ENCODE results near the gene NEK1. TPM values are rescaled to one million over a fixed set of nuclear protein-coding genes. Genes with fewer than 3 reads are reported as not detected.

NEK1 gene
- total RNA-seq, 1 experiment from 2014 or later: 10.3 TPM

DNA sequence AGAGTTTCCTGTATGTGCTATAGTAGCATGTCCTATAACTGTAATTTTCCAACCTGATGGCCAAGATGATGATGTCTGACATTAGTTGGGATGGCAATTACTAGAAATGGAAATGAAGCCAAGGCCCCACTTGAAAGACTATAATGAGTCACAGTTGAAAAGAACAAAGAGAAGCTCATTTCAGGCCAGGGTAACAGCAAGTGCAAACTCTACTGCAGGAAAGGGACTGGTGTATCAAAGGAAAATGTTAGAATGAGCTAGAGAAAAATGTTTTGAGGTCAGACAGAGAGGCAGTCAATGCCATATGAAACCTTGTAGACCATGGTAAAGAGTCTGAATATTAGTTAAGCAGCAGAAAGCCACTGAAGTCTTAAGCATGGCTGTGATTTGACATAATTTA lies 195.4 kb downstream of the NEK1 start (continued):
- no peak for TF ChIP-seq ZNF532 (CRISPR knock-in tag; IDR thresholded peaks at IDR 0.05; ENCODE audit: borderline replicate concordance)
- no peak for TF ChIP-seq ZNF423 (CRISPR knock-in tag; IDR thresholded peaks at IDR 0.05)
- no peak for TF ChIP-seq TP53 (CRISPR knock-in tag; IDR thresholded peaks at IDR 0.05)

DNA sequence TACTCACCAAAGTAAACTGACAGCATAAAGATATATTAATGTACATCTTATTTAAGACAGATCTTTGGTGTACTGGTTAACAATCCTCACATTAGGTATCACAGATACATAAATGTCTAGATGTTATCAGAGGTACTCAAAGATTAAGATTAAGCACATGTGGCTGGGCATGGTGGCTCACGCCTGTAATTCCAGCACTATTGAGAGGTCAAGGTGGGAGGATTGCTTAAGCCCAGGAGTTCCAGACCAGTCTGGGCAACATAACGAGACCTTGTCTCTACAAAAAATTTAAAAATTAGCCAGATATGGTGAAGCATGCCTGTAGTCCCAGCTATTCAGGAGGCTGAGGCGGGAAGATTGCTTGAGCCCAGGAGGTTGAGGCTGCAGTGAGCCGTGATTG lies 195.9 kb downstream of the NEK1 start:
- no peak for DNase-seq (ENCODE audit: low spot score)
- Mint-ChIP-seq H3K4me1 (peaks cover 22% of the 10 kb centered on the region), H3K4me3 (no peak overlapping the region), H3K36me3 (no peaks in the 10 kb centered on the region), H3K27me3 (ENCODE audit: low read depth) (no peaks in the 10 kb centered on the region), H3K27ac (no peak overlapping the region), H3K9me3 (no peaks in the 10 kb centered on the region)
- ChIA-PET POLR2A (no interaction called here), CTCF (no interaction called here)
- no peak for ATAC-seq
- no peak for TF ChIP-seq TEAD4 (CRISPR knock-in tag; IDR thresholded peaks at IDR 0.05)

GRCh38 chr4:169414913-169415312 lies 197.5 kb downstream of the NEK1 start:
- no peaks in the 10 kb centered on the region for H3K36me3 Mint-ChIP-seq
- no peak for TF ChIP-seq HMGXB4 (CRISPR knock-in tag; IDR thresholded peaks at IDR 0.05)
- TF ChIP-seq RELA (CRISPR knock-in tag; IDR thresholded peaks at IDR 0.05; ENCODE audit: borderline replicate concordance): no peak
- no peak for TF ChIP-seq ZNF219 (CRISPR knock-in tag; IDR thresholded peaks at IDR 0.05; ENCODE audit: borderline replicate concordance)
- TF ChIP-seq NR2C2 (CRISPR knock-in tag; IDR thresholded peaks at IDR 0.05): no peak
- TF ChIP-seq NFATC4 (CRISPR knock-in tag; IDR thresholded peaks at IDR 0.05): no peak
- TF ChIP-seq SP1 (CRISPR knock-in tag; conservative IDR thresholded peaks at IDR 0.05): no peak
- TF ChIP-seq TCF7 (CRISPR knock-in tag; IDR thresholded peaks at IDR 0.05; ENCODE audit: low read depth): no peak
- no peak for TF ChIP-seq ZNF416 (CRISPR knock-in tag; IDR thresholded peaks at IDR 0.05)
- TF ChIP-seq NR3C1 (CRISPR knock-in tag; conservative IDR thresholded peaks at IDR 0.05; ENCODE audit: low read depth): no peak
- TF ChIP-seq USF2 (CRISPR knock-in tag; IDR thresholded peaks at IDR 0.05): no peak
- no peak overlapping the region for H3K27ac Mint-ChIP-seq
- ATAC-seq (no peak), DNase-seq (ENCODE audit: low spot score) (no peak)
- no peak overlapping the region for H3K4me3 Mint-ChIP-seq
- CTCF ChIA-PET: interaction anchor here (0.5 kb wide), 1 partner anchor 405 kb away, joined by 3 read pairs; the partner anchor contains the start of gene CBR4
- peaks cover 28% of the 10 kb centered on the region for H3K4me1 Mint-ChIP-seq
- POLR2A ChIA-PET: no interaction called here
- H3K9me3 Mint-ChIP-seq: no peaks in the 10 kb centered on the region
- no peaks in the 10 kb centered on the region for H3K27me3 Mint-ChIP-seq (ENCODE audit: low read depth)

DNA sequence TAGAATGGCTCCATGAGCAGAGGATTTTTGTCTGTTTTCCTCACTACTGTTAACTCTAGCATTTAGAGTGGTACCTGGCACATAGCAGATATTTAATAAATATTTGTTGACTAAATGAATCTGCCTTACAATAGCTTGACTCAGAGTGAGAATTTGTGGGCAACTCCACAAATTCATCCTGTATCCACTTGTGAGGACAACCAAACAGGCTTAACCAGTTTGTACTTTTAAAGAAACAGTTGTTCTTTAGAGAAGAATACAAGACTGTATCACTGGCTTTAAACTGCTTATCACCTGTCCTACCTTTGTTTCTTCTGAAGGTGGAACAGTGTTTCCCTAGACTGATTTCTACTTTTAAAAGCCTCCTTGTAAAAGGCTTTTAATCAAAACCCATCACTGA lies 200.3 kb downstream of the NEK1 start:
- ChIA-PET POLR2A (no interaction called here), CTCF (no interaction called here)
- H3K4me3 Mint-ChIP-seq: no peak overlapping the region
- H3K4me1 Mint-ChIP-seq: peaks cover 16% of the 10 kb centered on the region
- no peak overlapping the region for H3K27ac Mint-ChIP-seq
- ATAC-seq: no peak
- DNase-seq (ENCODE audit: low spot score): no peak
- H3K27me3 Mint-ChIP-seq (ENCODE audit: low read depth): no peaks in the 10 kb centered on the region
- H3K9me3 Mint-ChIP-seq: no peaks in the 10 kb centered on the region
- no peaks in the 10 kb centered on the region for H3K36me3 Mint-ChIP-seq
- TF ChIP-seq E2F1 (CRISPR knock-in tag; IDR thresholded peaks at IDR 0.05) (no peak), ATF3 (CRISPR knock-in tag; conservative IDR thresholded peaks at IDR 0.05) (no peak), PRDM15 (CRISPR knock-in tag; IDR thresholded peaks at IDR 0.05) (no peak)
